K562 (cell line): ENCODE data around the gene VAC14. TPM values are rescaled to one million over a fixed set of nuclear protein-coding genes. Genes with fewer than 3 reads are reported as not detected.

Experiments used
- CSDE1 ChIP-seq, 2 experiments: fragments of 450-650 bp; IDR thresholded peaks; 2 replicates each; pipeline ENCODE4 v1.6.1; 2016; ENCODE audit warnings: mild to moderate bottlenecking in 1 of 2
- KDM5B ChIP-seq: fragments of 200-600 bp; sonication (generic); IDR thresholded peaks from 2 replicates; pipeline ENCODE4 v1.6.1; 2012; ENCODE audit warnings: low read depth, mild to moderate bottlenecking, moderate library complexity, low read length, control low read depth, inconsistent platforms; ENCODE audit not compliant: insufficient replicate concordance
- SMAD4 ChIP-seq: fragments of 250-450 bp; sonication (Bioruptor Pico); conservative IDR thresholded peaks from 2 replicates; pipeline ENCODE4 v1.8.0; 2021; ENCODE audit warnings: inconsistent platforms, mild to moderate bottlenecking, moderate library complexity
- SMARCA4 ChIP-seq: fragments of 450-650 bp; IDR thresholded peaks from 2 replicates; pipeline ENCODE4 v1.6.1; 2016
- USF1 ChIP-seq: sonication (generic); formaldehyde crosslinking; IDR thresholded peaks from 2 replicates; pipeline ENCODE4 v1.9.0; 2022; ENCODE audit warnings: mild to moderate bottlenecking, missing genetic modification reagents
- polyA plus RNA-seq, 8 experiments: library from polyadenylated mRNA; depleted of rRNA in 4 of 8; stranded (reverse) in 5 of 8; unstranded in 3 of 8; fragments of >200 nt; fragmentation: Nextera tagmentation in 2 of 8; fragmentation: Illumina TruSeq in 1 of 8; extraction: Ambion mirVana in 2 of 8; extraction: Trizol in 1 of 8; gene quantifications; 2 replicates each; pipeline versions ENCODE4 v1.2.1 to v1.2.3, GENCODE V29; 2011 to 2014; ENCODE audit warnings: inconsistent platforms in 1 of 8, missing spikeins in 1 of 8
- total RNA-seq, 7 experiments: library from RNA; depleted of rRNA in 6 of 7; stranded (reverse); fragments of >200 nt in 6 of 7; fragmentation: Illumina TruSeq in 2 of 7; extraction: Trizol in 2 of 7; gene quantifications; 2 replicates each; pipeline versions ENCODE4 v1.2.1 to v1.2.3, GENCODE V29; 2011 to 2021; ENCODE audit warnings: low replicate concordance in 1 of 7
- TF ChIP-seq, protein P1 (sequence below), 2 experiments: fragments of 450-650 bp in 1 of 2; sonication (generic) in 1 of 2; formaldehyde crosslinking in 1 of 2; IDR thresholded peaks; 2 replicates each; pipeline versions ENCODE4 v1.7.1 to v1.9.0; 2016 to 2022; ENCODE audit warnings: inconsistent platforms in 1 of 2, mild to moderate bottlenecking in 1 of 2, missing genetic modification reagents in 1 of 2
- TF ChIP-seq, protein P2 (sequence below): fragments of 250-450 bp; sonication (Bioruptor Pico); IDR thresholded peaks from 2 replicates; pipeline ENCODE4 v1.5.0; 2021; ENCODE audit warnings: mild to moderate bottlenecking, moderate library complexity
- TF ChIP-seq, protein P3 (sequence below): sonication (generic); formaldehyde crosslinking; IDR thresholded peaks from 2 replicates; pipeline ENCODE4 v1.4.0; 2020; ENCODE audit warnings: mild to moderate bottlenecking, missing genetic modification reagents

Gene VAC14
- total and polyA plus RNA-seq, 9 of the 15 experiments (the other 6 are each of a cell fraction or from before 2014, with no cell fraction given), result 1.3 to 41.6 (median 26.6) TPM

- TF ChIP-seq, protein P1, sequence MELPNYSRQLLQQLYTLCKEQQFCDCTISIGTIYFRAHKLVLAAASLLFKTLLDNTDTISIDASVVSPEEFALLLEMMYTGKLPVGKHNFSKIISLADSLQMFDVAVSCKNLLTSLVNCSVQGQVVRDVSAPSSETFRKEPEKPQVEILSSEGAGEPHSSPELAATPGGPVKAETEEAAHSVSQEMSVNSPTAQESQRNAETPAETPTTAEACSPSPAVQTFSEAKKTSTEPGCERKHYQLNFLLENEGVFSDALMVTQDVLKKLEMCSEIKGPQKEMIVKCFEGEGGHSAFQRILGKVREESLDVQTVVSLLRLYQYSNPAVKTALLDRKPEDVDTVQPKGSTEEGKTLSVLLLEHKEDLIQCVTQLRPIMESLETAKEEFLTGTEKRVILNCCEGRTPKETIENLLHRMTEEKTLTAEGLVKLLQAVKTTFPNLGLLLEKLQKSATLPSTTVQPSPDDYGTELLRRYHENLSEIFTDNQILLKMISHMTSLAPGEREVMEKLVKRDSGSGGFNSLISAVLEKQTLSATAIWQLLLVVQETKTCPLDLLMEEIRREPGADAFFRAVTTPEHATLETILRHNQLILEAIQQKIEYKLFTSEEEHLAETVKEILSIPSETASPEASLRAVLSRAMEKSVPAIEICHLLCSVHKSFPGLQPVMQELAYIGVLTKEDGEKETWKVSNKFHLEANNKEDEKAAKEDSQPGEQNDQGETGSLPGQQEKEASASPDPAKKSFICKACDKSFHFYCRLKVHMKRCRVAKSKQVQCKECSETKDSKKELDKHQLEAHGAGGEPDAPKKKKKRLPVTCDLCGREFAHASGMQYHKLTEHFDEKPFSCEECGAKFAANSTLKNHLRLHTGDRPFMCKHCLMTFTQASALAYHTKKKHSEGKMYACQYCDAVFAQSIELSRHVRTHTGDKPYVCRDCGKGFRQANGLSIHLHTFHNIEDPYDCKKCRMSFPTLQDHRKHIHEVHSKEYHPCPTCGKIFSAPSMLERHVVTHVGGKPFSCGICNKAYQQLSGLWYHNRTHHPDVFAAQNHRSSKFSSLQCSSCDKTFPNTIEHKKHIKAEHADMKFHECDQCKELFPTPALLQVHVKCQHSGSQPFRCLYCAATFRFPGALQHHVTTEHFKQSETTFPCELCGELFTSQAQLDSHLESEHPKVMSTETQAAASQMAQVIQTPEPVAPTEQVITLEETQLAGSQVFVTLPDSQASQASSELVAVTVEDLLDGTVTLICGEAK (IDR thresholded peaks at IDR 0.05), result peak; percentile 84
- TF ChIP-seq, protein P1 (CRISPR knock-in tag; IDR thresholded peaks at IDR 0.05), result no peak
- 0 out of 2 replicates have a peak, but pooled peaks have one; percentile 13 for TF ChIP-seq SMARCA4
- TF ChIP-seq, protein P2, sequence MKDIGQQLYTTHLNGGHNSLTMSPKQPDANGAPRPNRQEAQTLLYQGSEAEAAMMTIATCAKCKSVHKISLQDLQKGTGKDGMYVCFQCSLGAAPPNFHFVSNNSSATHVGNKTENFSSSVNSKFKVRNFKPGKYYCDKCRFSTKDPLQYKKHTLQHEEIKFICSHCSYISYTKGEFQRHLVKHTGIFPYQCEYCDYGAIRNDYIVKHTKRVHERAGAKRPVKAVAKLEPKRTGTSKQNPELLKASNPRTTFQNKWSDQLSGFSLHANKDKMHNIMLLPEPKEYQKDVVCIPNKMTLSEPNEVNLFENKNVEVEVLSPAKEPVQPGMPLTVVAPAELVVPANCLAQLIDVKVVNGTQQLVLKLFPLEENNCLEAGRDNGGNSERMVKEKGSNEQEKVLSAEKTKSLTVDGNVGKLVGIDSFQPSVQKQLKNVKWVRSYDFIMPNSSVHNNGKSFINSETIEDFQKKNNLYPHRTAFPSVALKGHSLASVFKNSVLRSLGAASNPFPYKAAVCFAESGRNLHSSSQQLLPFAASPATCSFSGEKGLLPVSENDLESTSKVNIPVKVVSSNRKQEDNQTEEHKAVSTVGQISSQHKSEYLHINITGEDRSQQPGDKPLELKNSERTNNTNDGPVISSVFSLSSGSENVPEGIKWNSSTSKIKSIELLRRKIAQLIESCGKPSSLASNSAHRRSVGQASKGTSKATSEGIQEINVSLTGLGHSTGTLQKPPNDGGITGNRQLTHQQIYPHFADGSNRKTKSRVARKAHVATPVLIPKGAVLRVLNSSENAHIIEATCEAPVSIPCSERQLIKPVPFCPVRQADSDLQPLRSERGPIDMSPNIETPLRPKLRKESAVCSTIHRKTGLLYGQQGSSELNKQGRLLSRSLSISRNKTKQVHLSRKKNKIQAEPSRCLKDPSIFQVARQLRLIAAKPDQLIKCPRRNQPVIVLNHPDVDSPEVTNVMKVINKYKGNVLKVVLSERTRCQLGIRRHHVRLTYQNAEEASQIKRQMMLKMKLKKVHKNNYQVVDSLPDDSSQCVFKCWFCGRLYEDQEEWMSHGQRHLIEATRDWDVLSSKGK, result no peak
- TF ChIP-seq SMAD4, result 0 out of 2 replicates have a peak, but pooled peaks have one; percentile 40
- peak; percentile 98 for TF ChIP-seq USF1
- TF ChIP-seq KDM5B, result peak; percentile 88
- TF ChIP-seq, protein P3, sequence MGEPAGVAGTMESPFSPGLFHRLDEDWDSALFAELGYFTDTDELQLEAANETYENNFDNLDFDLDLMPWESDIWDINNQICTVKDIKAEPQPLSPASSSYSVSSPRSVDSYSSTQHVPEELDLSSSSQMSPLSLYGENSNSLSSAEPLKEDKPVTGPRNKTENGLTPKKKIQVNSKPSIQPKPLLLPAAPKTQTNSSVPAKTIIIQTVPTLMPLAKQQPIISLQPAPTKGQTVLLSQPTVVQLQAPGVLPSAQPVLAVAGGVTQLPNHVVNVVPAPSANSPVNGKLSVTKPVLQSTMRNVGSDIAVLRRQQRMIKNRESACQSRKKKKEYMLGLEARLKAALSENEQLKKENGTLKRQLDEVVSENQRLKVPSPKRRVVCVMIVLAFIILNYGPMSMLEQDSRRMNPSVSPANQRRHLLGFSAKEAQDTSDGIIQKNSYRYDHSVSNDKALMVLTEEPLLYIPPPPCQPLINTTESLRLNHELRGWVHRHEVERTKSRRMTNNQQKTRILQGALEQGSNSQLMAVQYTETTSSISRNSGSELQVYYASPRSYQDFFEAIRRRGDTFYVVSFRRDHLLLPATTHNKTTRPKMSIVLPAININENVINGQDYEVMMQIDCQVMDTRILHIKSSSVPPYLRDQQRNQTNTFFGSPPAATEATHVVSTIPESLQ (CRISPR knock-in tag), result no peak
- TF ChIP-seq CSDE1 (IDR thresholded peaks at IDR 0.05), result no peak
Measured at GRCh38 chr16:70800781-70801480, at the start of gene VAC14 (continued).
